Tibial artery (tissue), 4 donors: ENCODE results near the gene ACBD4.

Source experiments
- DNase-seq, 2 donors: peaks; one replicate each; pipeline ENCODE4 v3.0.0-alpha.2; 2019
- H3K27ac ChIP-seq, 2 donors: fragments of 200-600 bp; sonication (generic) in 1 of 2; 1 replicate in 1 of 2; 2 replicates in 1 of 2; pipeline ENCODE4 v1.5.1; 2018 to 2019; ENCODE audit warnings: mild to moderate bottlenecking in 1 of 2
- H3K27me3 ChIP-seq, 2 donors: fragments of 200-600 bp; sonication (generic) in 1 of 2; one replicate each; pipeline versions ENCODE4 v1.5.1 to v1.6.0; 2016 to 2019
- H3K36me3 ChIP-seq, 3 donors: fragments of 200-600 bp; sonication (generic) in 2 of 3; one replicate each; pipeline ENCODE4 v1.5.1; 2016 to 2019; ENCODE audit warnings: mild to moderate bottlenecking in 2 of 3
- H3K4me1 ChIP-seq, 4 donors: fragments of 200-600 bp; sonication (generic) in 2 of 4; 1 replicate in 3 of 4; 2 replicates in 1 of 4; pipeline ENCODE4 v1.5.1; 2016 to 2019
- H3K4me3 ChIP-seq, 2 donors: fragments of 200-600 bp; sonication (generic) in 1 of 2; 1 replicate in 1 of 2; 2 replicates in 1 of 2; pipeline ENCODE4 v1.5.1; 2018 to 2019; ENCODE audit warnings: mild to moderate bottlenecking in 2 of 2
- H3K9me3 ChIP-seq, 3 donors: fragments of 200-600 bp; sonication (generic) in 1 of 3; one replicate each; pipeline ENCODE4 v1.5.1; 2016 to 2019
- CTCF ChIP-seq, 2 experiments: fragments of 200-600 bp in 1 of 2; fragments of 450-650 bp in 1 of 2; IDR thresholded peaks; one replicate each; pipeline ENCODE4 v1.5.1; 2017 to 2019; ENCODE audit warnings: antibody characterized with exemption in 2 of 2, mild to moderate bottlenecking in 1 of 2, moderate library complexity in 1 of 2
- intact Hi-C: fragments of 100-400 bp; cut with DNase I; formaldehyde crosslinking; loops from one replicate; pipeline ENCODE4 v1.15.0; 2023; ENCODE audit warnings: low total_unique reads

The ACBD4 gene

GRCh38 chr17:45168991-45169752, 33.7 kb downstream of the ACBD4 start:
- no peaks in the 10 kb centered on the region for H3K27me3 ChIP-seq
- peaks cover 0 to 40% (median 31%) of the 10 kb centered on the region in 4 donors for H3K4me1 ChIP-seq
- H3K36me3 ChIP-seq = no peaks in the 10 kb centered on the region
- no peak overlapping the region for H3K27ac ChIP-seq
- no peaks in the 10 kb centered on the region for H3K9me3 ChIP-seq
- intact Hi-C loops = no loop called here
- no peak overlapping the region for H3K4me3 ChIP-seq
- no peak for TF ChIP-seq CTCF (IDR thresholded peaks at IDR 0.05)
- no peak for DNase-seq

GRCh38 chr17:45170280-45170930, 34.9 kb downstream of the ACBD4 start:
- Histone ChIP-seq H3K9me3 (no peaks in the 10 kb centered on the region), H3K36me3 (no peaks in the 10 kb centered on the region), H3K4me1 (peaks cover 0 to 40% (median 31%) of the 10 kb centered on the region in 4 donors), H3K4me3 (peak overlapping the region in 1 of 2 donors; percentile 52), H3K27ac (peak overlapping the region; percentile 88 to 96), H3K27me3 (no peaks in the 10 kb centered on the region)
- TF ChIP-seq CTCF (IDR thresholded peaks at IDR 0.05) = no peak
- intact Hi-C loops = no loop called here
- DNase-seq = no peak

GRCh38 chr17:45170931-45171337, 35.4 kb downstream of the ACBD4 start:
- peak overlapping the region; percentile 88 to 96 for H3K27ac ChIP-seq
- TF ChIP-seq CTCF (IDR thresholded peaks at IDR 0.05) = no peak
- intact Hi-C loops = no loop called here
- no peaks in the 10 kb centered on the region for H3K27me3 ChIP-seq
- H3K4me1 ChIP-seq = peaks cover 0 to 40% (median 32%) of the 10 kb centered on the region in 4 donors
- no peaks in the 10 kb centered on the region for H3K9me3 ChIP-seq
- peak; percentile 90 to 91 for DNase-seq
- H3K4me3 ChIP-seq = peak overlapping the region; percentile 43 to 52
- H3K36me3 ChIP-seq = no peaks in the 10 kb centered on the region

GRCh38 chr17:45171338-45172231, 36.1 kb downstream of the ACBD4 start:
- peak; percentile 58 to 74 for DNase-seq

More at GRCh38 chr17:45171338-45172231, 36.1 kb downstream of the ACBD4 start:
- no peak for TF ChIP-seq CTCF (IDR thresholded peaks at IDR 0.05)
- intact Hi-C loops = no loop called here
- Histone ChIP-seq H3K36me3 (no peaks in the 10 kb centered on the region), H3K27ac (peak overlapping the region; percentile 88 to 96), H3K27me3 (no peaks in the 10 kb centered on the region), H3K4me1 (peaks cover 0 to 45% (median 33%) of the 10 kb centered on the region in 4 donors), H3K9me3 (no peaks in the 10 kb centered on the region), H3K4me3 (peak overlapping the region; percentile 43 to 52)
